Mucosa of stomach (tissue), 1 donor: ENCODE data around the gene PALD1.

ENCODE experiments used
- H3K27me3 ChIP-seq: one replicate; pipeline ENCODE4 v1.7.0; 2013; ENCODE audit warnings: mild to moderate bottlenecking, low read length; ENCODE audit not compliant: control insufficient read depth, insufficient read depth
- H3K36me3 ChIP-seq: one replicate; pipeline ENCODE4 v1.7.0; 2013; ENCODE audit warnings: low read length; ENCODE audit not compliant: control insufficient read depth, insufficient read depth
- H3K4me1 ChIP-seq: one replicate; pipeline ENCODE4 v1.7.0; 2013; ENCODE audit warnings: mild to moderate bottlenecking, low read length; ENCODE audit not compliant: control insufficient read depth, insufficient read depth
- H3K4me3 ChIP-seq: one replicate; pipeline ENCODE4 v1.7.0; 2013; ENCODE audit warnings: low read length
- H3K9ac ChIP-seq: one replicate; pipeline ENCODE4 v1.7.0; 2013; ENCODE audit warnings: mild to moderate bottlenecking, low read length, moderate library complexity
- H3K9me3 ChIP-seq: one replicate; pipeline ENCODE4 v1.7.0; 2013; ENCODE audit warnings: mild to moderate bottlenecking, low read length, moderate library complexity; ENCODE audit not compliant: control insufficient read depth
- donor health status: Pancreatic carcinoma.

PALD1 gene

DNA sequence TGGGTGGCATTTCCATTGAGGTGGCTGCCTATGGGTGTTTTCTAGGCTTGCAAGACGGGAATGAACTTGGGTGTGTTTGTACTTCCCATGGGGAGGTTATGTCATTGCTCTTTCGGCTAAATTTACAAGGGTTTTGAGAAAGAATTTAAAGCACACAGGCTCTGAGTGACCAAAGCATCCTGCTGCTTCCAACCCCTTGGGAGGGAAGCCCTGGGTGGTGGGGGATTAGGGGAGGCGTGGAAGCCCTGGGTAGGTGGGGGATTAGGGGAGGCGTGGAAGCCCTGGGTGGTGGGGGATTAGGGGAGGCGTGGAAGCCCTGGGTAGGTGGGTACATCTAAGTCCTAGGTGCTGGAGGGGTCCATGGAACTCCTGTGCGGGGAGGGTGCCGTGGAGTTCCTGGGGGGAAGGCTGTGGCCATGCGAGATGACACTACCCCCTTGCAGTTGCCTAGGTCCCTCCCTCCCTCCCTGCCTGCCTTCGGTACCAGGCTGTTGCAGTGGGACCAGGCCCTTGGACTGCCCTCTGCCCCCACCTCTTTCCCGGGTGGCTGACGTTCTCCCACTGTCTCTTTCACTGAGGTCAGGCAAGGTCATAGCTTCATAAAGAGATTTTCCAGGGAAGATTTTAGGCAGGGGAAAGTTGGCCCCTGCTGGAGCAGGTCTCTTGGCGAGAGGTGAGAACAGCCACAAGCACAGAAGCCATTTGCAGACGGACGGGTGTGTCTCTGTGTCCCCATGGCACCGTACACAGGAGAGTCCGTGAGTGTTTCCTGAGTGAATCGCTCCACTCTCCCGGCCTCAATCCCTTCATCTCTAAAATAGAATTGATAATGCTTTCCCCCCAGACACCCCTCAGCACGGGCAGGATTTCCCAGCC is 104.5 kb downstream of the PALD1 start:
- no peaks in the 10 kb centered on the region for H3K9me3 ChIP-seq
- no peak overlapping the region for H3K4me3 ChIP-seq
- peaks cover 18% of the 10 kb centered on the region for H3K4me1 ChIP-seq
- H3K9ac ChIP-seq = no peak overlapping the region
- no peaks in the 10 kb centered on the region for H3K27me3 ChIP-seq
- no peaks in the 10 kb centered on the region for H3K36me3 ChIP-seq

DNA sequence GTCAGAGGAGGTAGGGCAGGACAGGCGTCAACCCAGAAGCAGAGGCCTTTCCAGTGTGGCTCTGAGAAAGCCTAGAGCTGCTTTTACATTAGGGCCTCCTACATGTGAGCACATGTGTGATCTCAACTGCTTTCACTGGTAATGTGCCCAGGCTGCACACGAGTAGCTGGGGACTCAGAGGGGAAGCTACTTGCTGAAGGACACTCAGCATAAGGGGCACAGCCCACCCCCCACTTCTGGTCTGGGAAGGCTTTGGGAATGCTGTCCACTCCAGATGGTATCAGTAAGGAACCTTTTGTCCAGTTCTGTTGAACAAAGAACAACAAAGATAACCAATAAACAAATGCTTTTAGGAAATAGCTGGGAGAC is 105.1 kb downstream of the PALD1 start:
- H3K36me3 ChIP-seq = no peaks in the 10 kb centered on the region
- no peak overlapping the region for H3K9ac ChIP-seq
- H3K9me3 ChIP-seq = no peaks in the 10 kb centered on the region
- H3K4me3 ChIP-seq = no peak overlapping the region
- H3K27me3 ChIP-seq = no peaks in the 10 kb centered on the region
- peaks cover 14% of the 10 kb centered on the region for H3K4me1 ChIP-seq

DNA sequence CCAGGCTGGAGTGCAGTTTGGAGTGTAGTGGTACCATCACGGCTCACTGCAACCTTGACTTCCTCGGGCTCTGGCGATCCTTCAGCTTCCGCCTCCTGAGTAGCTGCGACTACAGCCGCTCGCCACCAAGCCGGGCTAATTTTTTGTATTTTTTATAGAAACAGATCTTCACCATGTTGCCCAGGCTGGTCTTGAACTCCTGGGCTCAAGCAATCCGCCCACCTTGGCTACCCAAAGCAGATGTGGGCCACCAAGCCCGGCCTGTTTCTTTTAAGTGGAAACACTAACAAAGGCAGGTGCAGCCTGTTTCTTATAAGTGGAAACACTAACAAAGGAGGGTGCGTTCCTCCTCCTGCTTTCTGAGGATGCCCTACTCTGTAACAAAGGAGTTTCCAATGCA is 105.8 kb downstream of the PALD1 start:
- Histone ChIP-seq H3K36me3 (no peaks in the 10 kb centered on the region), H3K4me1 (peaks cover 11% of the 10 kb centered on the region), H3K9me3 (no peaks in the 10 kb centered on the region), H3K9ac (no peak overlapping the region), H3K27me3 (no peaks in the 10 kb centered on the region), H3K4me3 (no peak overlapping the region)

DNA sequence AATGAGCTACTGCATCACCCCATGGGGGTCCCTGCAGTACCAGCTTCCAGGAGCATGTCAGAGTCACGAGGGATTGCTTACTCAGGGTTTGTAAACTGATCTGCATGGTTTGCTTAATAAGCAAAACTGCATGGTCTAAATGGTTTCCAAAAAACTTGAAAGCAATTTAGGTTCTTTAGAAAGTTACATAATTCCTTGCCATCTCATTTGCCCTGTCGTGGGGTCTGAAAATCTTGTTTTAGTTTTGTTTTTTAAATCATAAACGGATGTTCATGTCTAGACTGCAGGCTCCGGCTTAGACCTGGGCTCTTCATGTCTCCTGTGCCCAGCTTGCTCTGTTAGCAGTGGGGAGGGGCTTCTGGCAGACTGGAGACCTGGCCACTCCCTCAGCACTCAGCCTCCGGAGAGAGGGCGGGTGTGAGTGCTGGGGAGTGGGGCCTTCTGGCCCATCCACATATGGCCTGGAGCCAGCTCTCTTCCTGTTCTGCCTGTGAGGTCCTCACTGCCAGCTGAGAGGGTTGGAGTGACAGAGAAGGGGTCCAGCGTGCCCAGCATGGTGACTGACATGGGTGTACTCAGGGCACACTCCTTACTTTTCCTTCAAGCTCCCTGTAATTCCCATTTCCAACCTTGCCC is 106.5 kb downstream of the PALD1 start:
- peaks cover 6% of the 10 kb centered on the region for H3K4me1 ChIP-seq
- no peaks in the 10 kb centered on the region for H3K27me3 ChIP-seq
- H3K9ac ChIP-seq = no peak overlapping the region
- no peak overlapping the region for H3K4me3 ChIP-seq
- H3K36me3 ChIP-seq = no peaks in the 10 kb centered on the region
- no peaks in the 10 kb centered on the region for H3K9me3 ChIP-seq

DNA sequence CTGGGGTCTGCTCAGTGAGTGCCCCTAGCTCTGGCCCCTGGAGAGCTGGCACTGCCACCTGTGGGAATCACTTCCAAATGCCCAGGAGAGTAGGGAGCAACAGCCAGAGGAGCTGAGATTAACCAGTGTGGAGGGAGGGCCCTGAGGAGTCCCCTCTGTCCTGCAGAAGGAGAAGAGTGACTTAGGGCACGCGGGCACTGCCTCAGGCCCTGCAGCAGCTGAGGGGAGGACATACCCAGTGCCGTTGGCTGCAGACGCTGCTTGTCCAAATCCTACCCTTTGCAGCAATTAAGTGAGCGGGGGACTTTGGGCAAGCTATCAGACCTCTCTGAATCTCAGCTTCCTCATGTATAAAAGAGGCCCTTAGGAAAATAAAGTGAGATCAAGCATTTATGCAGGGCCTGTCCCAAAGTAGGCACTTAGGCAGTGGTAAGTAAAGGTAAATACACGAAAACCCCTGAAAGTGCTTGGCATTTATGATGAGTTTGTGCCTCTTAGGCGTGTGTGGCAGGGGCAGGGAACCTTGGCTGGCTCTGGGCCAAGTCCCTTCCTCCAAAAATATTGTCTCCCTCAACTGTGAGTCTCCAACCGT is 107.1 kb downstream of the PALD1 start:
- H3K9ac ChIP-seq = no peak overlapping the region
- H3K36me3 ChIP-seq = no peaks in the 10 kb centered on the region
- H3K27me3 ChIP-seq = no peaks in the 10 kb centered on the region
- H3K4me3 ChIP-seq = no peak overlapping the region
- peaks cover 6% of the 10 kb centered on the region for H3K4me1 ChIP-seq
- H3K9me3 ChIP-seq = no peaks in the 10 kb centered on the region

DNA sequence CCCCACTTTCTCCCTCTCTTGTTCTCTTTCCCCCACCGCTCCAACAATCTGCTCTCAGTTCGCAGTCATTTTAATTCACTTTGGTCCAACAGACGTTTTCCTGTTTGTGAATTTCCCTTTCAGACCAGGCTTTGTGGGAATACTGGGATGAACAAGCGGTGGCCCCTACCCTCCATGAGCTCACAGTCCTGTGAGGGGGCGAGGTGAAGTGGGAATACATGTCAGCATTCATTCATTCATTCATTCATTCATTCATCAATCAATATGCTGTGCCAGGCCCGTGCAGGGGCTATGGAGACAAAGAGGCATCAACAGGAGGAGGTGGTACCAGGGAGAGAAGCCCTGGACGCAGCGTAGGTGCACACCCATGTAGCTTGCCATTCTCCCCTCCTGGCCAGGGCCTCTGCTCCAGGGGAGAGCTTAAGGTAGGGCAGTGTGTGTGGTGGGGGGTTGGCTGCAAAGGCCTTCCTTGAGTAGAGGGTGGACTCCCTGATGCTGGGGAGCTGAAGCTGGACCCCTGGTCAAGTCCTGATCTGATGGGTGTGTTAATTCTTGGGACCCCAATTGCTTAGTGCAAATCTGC is 107.9 kb downstream of the PALD1 start:
- no peak overlapping the region for H3K9ac ChIP-seq
- H3K36me3 ChIP-seq = no peaks in the 10 kb centered on the region
- H3K4me3 ChIP-seq = no peak overlapping the region
- no peaks in the 10 kb centered on the region for H3K27me3 ChIP-seq
- peaks cover 6% of the 10 kb centered on the region for H3K4me1 ChIP-seq
- H3K9me3 ChIP-seq = no peaks in the 10 kb centered on the region

DNA sequence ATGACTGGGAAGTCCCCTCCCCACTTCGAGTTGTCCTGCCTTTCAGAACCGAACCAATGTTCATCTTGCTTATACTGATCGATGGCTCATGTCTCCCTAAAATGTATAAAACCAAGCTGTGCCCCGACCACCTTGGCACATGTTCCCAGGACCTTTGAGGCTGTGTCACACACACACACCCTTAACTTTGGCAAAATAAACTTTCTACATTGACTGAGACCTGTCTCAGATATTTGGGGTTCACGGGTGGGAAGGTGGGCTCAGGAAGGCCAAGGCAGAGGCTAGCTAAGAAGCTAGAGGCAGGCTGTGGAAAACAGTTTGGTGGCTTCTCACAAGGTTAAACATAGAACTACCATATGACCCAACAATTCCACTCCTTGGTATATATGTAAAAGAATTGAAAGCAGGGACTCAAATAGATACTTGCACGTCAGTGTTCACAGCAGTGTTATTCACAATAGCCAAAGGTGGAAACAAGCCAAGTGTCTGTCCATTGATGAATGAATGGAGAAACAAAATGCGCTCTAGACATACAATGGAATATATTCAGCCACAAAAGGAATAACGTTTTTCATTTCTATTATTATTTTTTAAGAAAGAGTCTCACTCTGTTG is 108.6 kb downstream of the PALD1 start:
- Histone ChIP-seq H3K9ac (no peak overlapping the region), H3K27me3 (no peaks in the 10 kb centered on the region), H3K4me3 (no peak overlapping the region), H3K36me3 (no peaks in the 10 kb centered on the region), H3K4me1 (peaks cover 6% of the 10 kb centered on the region), H3K9me3 (no peaks in the 10 kb centered on the region)

DNA sequence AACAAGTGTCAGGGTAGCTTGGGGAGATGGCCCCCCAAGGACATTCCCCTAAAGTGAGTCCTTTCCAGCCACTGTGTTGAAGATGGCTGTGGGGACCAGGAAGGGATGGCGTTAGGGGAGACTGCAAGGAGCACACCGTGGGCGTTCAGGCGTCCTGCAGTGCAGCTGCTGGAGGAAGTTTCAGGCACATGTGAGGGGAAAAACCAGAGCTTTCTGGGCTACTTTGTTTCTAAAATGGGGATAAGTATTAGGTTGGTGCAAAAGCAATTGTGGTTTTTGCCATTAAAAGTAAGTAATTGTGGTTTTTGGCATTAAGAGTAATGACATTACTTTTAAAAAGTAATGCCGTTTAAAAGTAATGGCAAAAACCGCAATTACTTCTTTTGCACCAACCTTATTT is 109.7 kb downstream of the PALD1 start:
- no peaks in the 10 kb centered on the region for H3K27me3 ChIP-seq
- H3K4me1 ChIP-seq = peaks cover 6% of the 10 kb centered on the region
- no peaks in the 10 kb centered on the region for H3K36me3 ChIP-seq
- H3K9me3 ChIP-seq = no peaks in the 10 kb centered on the region
- no peak overlapping the region for H3K4me3 ChIP-seq
- H3K9ac ChIP-seq = no peak overlapping the region

DNA sequence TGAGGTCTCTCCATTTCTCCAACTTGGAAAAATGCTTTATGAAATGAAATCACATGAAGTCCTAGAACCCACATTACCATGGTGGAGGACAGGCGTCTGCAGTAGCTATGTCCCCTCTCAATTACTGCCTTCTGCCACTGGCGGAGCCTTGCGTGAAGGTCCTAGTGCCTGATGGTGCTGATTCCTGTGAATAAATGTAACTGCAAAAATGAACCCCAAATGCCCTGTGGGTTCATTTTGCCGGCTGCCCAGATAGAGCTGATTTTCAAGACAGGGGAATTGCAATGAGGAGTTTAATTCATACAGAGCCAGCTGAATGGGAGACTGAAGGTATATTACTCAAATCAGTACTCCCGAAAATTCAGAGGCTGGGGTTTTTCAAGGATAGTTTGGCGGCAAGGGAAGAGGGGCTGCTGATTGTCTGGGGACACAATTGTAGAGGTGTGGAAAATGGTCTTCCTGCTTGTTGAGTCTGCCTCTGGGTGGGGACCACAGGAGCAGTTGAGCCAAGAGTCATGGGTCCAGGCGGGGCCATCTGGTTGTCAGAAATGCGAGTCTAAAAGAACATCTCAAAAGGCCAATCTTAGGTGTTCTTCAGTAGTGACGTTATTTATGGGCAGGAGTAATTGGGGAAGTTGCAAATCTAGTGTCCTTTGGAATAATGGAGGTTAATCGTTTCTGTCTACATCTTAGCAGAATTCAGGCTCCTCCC is 110.4 kb downstream of the PALD1 start:
- no peaks in the 10 kb centered on the region for H3K36me3 ChIP-seq
- H3K4me1 ChIP-seq = peaks cover 6% of the 10 kb centered on the region
- H3K9ac ChIP-seq = no peak overlapping the region
- H3K4me3 ChIP-seq = no peak overlapping the region
- H3K27me3 ChIP-seq = no peaks in the 10 kb centered on the region
- H3K9me3 ChIP-seq = no peaks in the 10 kb centered on the region

DNA sequence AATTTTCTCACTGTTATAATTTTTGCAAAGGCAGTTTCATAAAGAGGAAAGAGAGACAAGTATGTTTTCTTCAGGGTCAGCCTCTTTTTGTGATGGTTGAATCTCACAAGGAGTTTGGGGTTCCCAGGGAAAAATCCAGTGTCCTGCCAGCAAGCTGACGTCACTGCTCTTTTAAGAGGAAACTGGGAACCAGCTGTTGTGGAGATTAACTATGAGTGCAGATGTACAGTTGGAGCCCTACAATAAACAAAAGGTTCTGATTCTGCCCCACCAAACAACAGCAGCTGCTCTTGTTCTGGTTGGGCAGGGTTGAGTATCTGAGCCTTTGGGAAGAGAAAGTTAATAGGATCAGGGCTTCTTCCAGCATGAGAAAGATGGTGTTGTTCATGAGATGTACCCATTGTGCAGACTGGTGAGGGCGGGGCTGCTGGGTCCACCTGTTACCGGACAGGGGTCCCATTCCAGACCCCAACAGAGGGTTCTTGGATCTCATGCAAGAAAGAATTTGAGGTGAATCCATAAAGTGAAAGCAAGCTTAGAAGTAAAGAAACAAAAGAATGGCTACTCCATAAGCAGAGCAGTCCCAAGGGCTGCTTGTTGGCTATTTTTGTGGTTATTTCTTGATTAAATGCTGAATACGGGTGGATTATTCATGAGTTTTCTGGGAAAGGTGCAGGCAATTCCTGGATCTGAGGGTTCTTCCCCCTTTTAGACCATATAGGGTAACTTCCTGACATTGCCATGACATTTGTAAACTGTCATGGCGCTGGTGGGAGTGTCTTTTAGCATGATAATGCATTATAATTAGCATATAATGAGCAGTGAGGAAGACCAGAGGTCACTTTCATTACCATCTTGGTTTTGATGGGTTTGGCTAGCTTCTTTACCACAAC is 111.4 kb downstream of the PALD1 start:
- Histone ChIP-seq H3K36me3 (no peaks in the 10 kb centered on the region), H3K9ac (no peak overlapping the region), H3K4me1 (peaks cover 4% of the 10 kb centered on the region)

More for the DNA sequence above, 111.4 kb downstream of the PALD1 start:
- H3K27me3 ChIP-seq = no peaks in the 10 kb centered on the region
- no peaks in the 10 kb centered on the region for H3K9me3 ChIP-seq
- no peak overlapping the region for H3K4me3 ChIP-seq
